Astrocyte (in vitro differentiated cells and primary cell): Measurements from ENCODE around the gene AJAP1.

ENCODE experiments used
- EZH2 ChIP-seq: IDR thresholded peaks from 2 replicates; pipeline ENCODE4 v1.6.1; 2012; ENCODE audit warnings: mild to moderate bottlenecking, low read length, inconsistent platforms; ENCODE audit not compliant: insufficient read depth
- TF ChIP-seq, protein P1 (sequence below): IDR thresholded peaks from 2 replicates; pipeline ENCODE4 v1.5.1; 2011; ENCODE audit warnings: low read depth, mild to moderate bottlenecking, inconsistent platforms, low read length, moderate library complexity; ENCODE audit not compliant: insufficient read depth

DNA sequence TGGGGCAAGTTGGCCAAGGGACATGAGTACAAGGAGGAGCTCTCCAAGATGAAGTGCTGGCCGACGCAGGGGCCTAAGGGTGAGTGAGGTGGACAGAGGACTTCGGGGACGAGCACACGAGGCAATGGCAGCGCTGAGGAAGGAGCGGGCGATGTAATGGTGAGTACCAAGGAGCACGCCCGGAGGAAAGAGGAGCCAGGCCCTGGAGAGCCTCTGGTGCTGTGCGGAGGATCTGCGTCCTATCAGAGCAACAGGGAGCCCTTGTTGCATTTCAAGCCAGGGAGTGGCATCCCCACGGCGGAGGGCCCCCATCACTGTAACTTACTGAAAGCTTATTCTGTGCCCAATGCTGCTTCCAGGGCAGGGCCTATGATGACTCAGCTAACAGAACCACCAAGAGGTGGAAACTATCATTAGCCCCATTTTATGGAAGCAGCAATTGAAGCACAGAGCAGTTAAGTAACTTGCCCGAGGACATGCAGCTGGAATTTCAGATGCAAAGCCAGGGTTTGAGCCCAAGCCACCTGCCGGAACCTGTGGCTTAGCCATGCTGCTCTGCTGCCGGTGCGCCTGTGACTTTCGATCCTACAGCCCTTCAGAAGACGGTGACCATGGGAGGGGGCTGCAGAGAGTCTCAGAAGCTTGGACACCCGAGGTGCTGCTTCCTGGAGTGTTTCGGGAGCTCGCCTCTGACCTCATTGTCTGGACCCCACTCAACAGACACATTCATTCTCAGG, 17.6 kb upstream of the AJAP1 start:
- no peak for TF ChIP-seq EZH2
- TF ChIP-seq, protein P1, sequence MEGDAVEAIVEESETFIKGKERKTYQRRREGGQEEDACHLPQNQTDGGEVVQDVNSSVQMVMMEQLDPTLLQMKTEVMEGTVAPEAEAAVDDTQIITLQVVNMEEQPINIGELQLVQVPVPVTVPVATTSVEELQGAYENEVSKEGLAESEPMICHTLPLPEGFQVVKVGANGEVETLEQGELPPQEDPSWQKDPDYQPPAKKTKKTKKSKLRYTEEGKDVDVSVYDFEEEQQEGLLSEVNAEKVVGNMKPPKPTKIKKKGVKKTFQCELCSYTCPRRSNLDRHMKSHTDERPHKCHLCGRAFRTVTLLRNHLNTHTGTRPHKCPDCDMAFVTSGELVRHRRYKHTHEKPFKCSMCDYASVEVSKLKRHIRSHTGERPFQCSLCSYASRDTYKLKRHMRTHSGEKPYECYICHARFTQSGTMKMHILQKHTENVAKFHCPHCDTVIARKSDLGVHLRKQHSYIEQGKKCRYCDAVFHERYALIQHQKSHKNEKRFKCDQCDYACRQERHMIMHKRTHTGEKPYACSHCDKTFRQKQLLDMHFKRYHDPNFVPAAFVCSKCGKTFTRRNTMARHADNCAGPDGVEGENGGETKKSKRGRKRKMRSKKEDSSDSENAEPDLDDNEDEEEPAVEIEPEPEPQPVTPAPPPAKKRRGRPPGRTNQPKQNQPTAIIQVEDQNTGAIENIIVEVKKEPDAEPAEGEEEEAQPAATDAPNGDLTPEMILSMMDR: no peak
